Neural cell (in vitro differentiated cells): ENCODE measurements around the gene CHCHD1.

Experiments
- EZH2 ChIP-seq: fragments of 200-600, 300-800 bp; shearing (Covaris generic), sonication (generic); IDR thresholded peaks from 2 replicates; pipeline ENCODE4 v1.6.1; 2014; ENCODE audit warnings: antibody characterized with exemption, low read length, borderline replicate concordance, mild to moderate bottlenecking; ENCODE audit not compliant: insufficient read depth, poor library complexity, severe bottlenecking
- POLR2AphosphoS5 ChIP-seq: IDR thresholded peaks from 2 replicates; pipeline ENCODE4 v1.6.1; 2012
- TAF1 ChIP-seq: IDR thresholded peaks from 2 replicates; pipeline ENCODE4 v1.6.1; 2012; ENCODE audit warnings: low read depth

DNA sequence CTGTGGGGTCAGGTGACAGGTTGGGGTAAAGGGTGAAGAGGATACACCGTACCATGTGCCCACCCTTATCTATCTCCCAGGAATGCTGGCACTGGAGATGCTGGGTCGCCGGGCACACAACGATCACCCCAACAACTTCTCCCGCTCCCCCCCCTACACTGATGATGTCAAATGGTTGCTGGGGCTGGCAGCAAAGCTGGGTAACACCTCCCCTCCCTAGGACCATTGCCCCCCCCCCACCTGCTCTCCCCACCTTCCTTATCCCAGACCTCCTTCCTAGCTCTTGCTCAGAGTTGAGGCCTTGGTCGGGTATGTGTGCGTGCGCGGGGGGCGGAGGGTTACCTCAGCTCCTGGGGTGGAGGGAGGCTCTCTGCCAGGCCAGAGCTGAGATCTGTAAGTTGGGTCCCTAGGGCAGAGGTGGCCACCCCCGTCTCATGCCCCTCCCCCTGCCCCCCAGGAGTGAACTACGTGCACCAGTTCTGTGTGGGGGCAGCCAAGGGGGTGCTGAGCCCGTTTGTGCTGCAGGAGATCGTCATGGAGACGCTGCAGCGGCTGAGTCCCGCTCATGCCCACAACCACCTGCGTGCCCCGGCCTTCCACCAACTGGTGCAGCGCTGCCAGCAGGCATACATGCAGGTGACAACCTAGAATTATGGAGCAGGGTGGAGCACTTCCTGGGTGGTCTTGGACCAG lies 18.9 kb downstream of the CHCHD1 start:
- TF ChIP-seq EZH2 = no peak
- TF ChIP-seq POLR2AphosphoS5 = no peak
- no peak for TF ChIP-seq TAF1
